Stimulated activated CD4-positive, alpha-beta T cell treated with anti-CD3 and anti-CD28 coated beads, TNF-alpha, amount 100 ng/mL, for 48 hours (primary cell): ENCODE results near the gene RAPGEFL1.
"Not testable (repeated sequence)": the region's sequence is repeated elsewhere in the genome, so short reads cannot be mapped to it uniquely, and the experiment has no call there.

Source experiments
- DNase-seq, 3 donors: peaks; one replicate each; pipeline ENCODE4 v3.0.0-alpha.2; 2020; ENCODE audit warnings: low read depth in 3 of 3

Gene RAPGEFL1

GRCh38 chr17:40174514-40174913 is 2.8 kb upstream of the RAPGEFL1 start:
- no peak for DNase-seq

GRCh38 chr17:40175928-40176753 is 1.1 kb upstream of the RAPGEFL1 start:
- no peak for DNase-seq

DNA sequence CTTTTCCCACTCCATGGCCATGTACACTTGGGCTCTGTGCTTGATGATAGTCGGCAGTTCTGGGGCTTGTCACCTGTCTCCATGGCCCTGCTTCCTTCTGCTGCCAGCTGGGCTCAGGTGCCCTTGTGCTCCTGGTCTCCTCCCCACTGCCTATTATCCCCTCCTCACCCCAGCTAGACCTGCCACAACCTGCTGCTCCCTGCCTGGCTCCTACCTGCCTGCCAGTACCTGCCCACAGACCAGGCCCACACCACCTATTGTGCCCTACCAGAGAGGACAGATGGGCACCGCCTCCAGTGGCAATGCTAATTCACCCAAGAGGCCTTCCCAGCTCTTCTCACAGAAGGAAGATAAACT is 538 bp upstream of the RAPGEFL1 start:
- no peak for DNase-seq

GRCh38 chr17:40178021-40178601 is 841 bp downstream of the RAPGEFL1 start:
- no peak for DNase-seq

DNA sequence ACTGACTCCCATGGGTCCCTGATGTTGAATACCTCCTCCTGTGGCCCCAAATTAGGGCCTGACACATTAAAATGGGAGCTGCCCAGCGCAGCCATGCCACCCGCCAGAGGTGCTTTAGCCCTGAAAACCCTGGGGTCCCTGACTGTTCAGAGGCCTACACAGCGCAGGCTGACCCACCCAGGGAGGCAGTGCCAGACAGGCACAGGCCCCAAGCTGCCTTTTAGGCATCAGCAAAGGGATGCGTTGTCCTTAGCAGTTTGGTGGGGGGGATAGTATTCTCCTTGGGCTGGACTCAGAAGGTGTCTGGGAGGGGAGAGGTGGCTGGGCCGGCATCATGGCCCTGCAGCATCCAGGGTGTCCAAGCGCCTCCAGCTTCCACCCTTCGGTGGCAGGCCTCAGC is 1.4 kb downstream of the RAPGEFL1 start:
- DNase-seq, result no peak

- no peak for DNase-seq
These were observed 2.8 kb downstream of the RAPGEFL1 start for GRCh38 chr17:40179923-40180659.

GRCh38 chr17:40180694-40181093 is 3.4 kb downstream of the RAPGEFL1 start:
- no peak for DNase-seq

DNA sequence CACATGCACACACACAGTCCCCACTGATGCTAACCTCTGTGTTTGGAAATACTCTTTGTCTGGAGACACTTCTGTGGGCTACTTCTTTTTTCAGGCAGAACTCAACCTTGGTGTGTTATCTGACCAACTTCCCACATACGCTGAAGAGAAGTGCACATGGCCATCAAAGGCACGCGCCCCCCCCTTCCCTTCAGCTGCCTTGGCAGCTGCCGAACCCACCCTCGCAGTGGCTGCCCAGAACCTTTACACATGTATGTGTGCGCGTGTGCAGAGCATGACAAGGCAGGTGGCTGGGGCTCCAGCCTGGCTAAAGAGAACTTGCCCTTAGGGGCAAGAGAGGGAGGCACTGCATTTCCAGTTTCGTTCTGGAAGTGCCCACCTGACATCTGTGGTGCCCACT is 3.9 kb downstream of the RAPGEFL1 start:
- DNase-seq, result no peak

DNA sequence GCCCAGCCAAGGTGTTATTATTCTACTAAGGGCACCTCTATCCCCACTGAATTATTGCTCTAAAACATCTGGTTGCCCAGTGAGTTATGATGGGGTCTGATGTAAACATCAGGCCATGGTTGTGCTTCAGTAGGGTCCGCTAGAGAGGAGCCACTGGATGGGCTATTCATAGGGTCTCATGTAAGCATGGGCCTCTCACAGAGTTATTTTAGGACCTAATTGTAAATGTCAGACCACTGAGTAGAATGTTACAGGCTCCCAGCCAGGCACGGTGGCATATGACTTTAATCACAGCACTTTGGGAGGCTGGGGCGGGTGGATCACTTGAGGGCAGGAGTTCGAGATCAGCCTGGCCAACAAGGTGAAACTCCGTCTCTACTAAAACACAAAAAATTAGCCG is 5.3 kb downstream of the RAPGEFL1 start:
- no peak for DNase-seq

- no peak for DNase-seq
These were observed 10.0 kb downstream of the RAPGEFL1 start for GRCh38 chr17:40187238-40187637.

DNA sequence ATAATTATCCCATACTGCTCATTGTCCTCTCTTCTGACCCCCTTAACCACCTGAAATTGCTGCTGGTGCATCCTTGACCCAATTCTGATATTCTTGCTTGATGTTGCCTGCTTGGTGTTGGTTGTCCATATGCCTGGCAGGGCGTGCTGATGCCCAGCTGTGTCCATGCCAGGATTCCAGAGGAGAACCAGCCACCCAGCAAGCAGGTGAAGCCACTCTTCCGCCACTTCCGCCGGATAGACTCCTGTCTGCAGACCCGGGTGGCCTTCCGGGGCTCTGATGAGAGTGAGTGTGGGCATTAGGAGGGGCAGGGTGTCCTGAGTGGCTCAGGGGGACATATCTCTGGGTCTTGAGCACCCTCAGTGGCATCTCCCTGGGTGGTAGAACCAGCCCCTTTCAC is 11.4 kb downstream of the RAPGEFL1 start:
- DNase-seq, result no peak

DNA sequence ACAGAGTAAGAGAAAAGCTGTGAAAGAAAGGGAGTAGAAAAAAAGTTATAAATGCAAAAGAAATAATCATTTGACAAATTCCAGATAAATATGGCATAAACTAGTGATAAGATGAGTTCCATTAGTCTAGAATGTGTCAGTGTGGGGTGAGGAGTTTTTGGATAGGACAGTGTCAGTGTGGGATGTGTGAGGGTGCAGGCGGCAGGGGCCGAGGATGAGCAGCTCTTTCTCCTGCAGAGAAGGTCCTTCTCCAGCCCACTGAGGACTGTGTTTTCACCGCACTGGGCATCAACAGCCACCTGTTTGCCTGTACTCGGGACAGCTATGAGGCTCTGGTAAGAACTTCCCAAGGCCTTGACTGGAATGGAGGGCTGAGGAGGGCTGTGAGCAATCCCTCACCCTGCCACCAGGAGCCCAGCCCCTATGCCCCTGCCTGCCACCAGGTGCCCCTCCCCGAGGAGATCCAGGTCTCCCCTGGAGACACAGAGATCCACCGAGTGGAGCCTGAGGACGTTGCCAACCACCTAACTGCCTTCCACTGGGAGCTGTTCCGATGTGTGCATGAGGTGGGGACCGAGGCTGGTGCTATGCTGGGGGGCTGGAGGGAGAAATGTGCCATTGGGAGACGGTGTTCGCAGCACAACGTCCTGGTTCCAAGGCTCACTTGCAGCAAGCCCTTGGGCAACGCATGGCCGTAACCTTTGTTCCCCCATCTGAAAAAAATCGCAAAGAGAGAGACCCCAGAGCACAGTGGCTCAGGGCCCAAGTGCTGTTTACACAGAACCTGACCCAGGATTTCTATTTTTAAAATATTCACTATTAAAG is 13.1 kb downstream of the RAPGEFL1 start:
- peak in 1 of 3 donors; percentile 48 for DNase-seq

GRCh38 chr17:40191237-40192208 is 14.3 kb downstream of the RAPGEFL1 start:
- peak; percentile 28 to 63 (median 51) for DNase-seq

DNA sequence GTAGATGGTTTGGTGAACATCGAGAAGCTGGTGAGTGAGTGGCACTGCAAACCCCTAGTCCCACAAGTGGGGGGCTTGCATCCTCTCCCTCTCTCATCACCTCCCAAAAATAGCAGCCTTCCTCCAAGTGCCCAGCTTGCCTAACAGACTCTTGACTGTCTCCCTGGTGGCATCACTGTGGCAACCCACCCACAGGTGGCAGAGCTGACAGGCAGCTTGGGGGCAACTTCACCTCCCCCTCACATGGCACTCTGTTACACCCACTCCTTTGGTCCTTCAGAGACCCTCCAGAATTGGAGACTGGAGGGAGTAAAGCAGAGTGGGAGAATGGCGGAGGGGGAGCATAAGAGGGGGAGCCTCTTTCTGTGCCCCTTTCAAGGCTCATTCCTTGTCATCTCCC is 15.7 kb downstream of the RAPGEFL1 start:
- DNase-seq, result no peak

- no peak for DNase-seq
These were observed 17.6 kb downstream of the RAPGEFL1 start for GRCh38 chr17:40194821-40195220.

DNA sequence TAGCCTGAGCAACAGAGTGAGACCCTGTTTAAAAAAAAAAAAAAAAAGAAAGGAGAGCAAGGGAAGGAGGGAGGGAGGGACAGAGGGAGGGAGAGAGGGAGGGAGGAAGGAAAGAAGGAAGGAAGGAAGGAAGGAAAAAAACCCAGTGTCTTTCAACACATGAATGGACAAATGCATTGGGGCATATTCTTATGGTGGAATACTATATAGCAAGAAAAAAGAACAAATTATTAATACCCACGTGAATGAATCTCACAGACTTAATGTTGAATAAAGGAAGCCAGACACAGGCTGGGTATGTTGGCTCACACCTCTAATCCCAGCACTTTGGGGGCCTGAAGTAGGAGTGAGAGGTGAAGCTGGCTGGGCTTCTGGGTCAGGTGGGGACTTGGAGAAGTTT is 20.3 kb downstream of the RAPGEFL1 start:
- DNase-seq, result no peak

DNA sequence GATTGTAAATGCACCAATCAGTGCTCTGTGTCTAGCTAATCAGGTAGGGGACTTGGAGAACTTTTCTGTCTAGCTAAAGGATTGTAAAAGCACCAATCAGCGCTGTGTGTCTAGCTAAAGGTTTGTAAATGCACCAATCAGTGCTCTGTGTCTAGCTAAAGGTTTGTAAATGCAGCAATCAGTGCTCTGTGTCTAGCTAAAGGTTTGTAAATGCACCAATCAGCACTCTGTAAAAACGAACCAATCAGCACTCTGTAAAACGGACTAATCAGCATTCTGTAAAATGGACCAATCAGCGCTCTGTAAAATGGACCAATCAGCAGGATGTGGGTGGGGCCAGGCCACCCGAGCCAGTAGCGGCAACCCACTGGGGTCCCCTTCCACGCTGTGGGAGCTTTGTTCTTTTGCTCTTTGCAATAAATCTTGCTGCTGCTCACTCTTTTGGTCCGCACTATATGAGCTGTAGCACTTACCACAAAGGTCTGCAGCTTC is 20.7 kb downstream of the RAPGEFL1 start:
- DNase-seq, result not testable (repeated sequence)

GRCh38 chr17:40198576-40198975 is 21.3 kb downstream of the RAPGEFL1 start:
- DNase-seq, result no peak

- no peak for DNase-seq
These were observed 25.9 kb downstream of the RAPGEFL1 start for GRCh38 chr17:40203131-40203530.

DNA sequence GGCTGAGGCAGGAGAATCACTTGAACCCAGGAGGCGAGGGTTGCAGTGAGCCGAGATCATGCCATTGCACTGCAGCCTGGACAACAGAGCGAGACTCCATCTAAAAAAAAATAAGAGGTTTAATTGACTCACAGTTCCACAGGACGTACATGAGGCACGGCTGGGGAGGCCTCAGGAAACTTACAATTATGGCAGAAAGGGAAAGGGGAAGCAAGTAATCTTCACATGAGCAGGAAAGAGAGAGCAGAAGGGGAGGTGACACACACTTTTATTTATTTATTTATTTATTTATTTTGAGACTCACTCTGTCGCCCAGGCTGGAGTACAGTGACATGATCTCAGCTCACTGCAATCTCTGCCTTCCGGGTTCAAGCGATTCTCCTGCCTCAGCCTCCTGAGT is 28.9 kb downstream of the RAPGEFL1 start:
- not testable (repeated sequence) for DNase-seq
